ENCODE data around the gene GABRP.

- no peak for TF ChIP-seq CTCF (IDR thresholded peaks at IDR 0.05 in 4 of 5, conservative IDR thresholded peaks at IDR 0.05 in 1 of 5)
- no peak for TF ChIP-seq POLR2A (IDR thresholded peaks at IDR 0.05)
Observed at GRCh38 chr5:170843870-170844269, 60.3 kb downstream of the GABRP start.

Data from gastrocnemius medialis (tissue), 4 donors.